K562 (cell line): ENCODE measurements around the gene TRPV5. TPM values are rescaled to one million over a fixed set of nuclear protein-coding genes. Genes with fewer than 3 reads are reported as not detected.

Experiments used
- BHLHE40 ChIP-seq: IDR thresholded peaks from 2 replicates; pipeline ENCODE4 v1.6.1; 2011; ENCODE audit warnings: low read length, improper control_type of control experiment
- CEBPG ChIP-seq, 3 experiments: fragments of 200-800 bp in 1 of 3; sonication (Bioruptor generic) in 1 of 3; sonication (generic) in 1 of 3; formaldehyde crosslinking in 1 of 3; IDR thresholded peaks in 2 of 3; conservative IDR thresholded peaks in 1 of 3; 2 replicates each; pipeline versions ENCODE4 v1.6.1 to v1.8.0; 2016 to 2022; ENCODE audit warnings: missing compliant biosample characterization in 2 of 3, missing genetic modification characterization in 2 of 3, mild to moderate bottlenecking in 1 of 3, missing genetic modification reagents in 1 of 3
- ETV5 ChIP-seq: sonication (generic); formaldehyde crosslinking; IDR thresholded peaks from 2 replicates; pipeline ENCODE4 v1.4.0; 2020; ENCODE audit warnings: low read depth, mild to moderate bottlenecking, missing genetic modification reagents
- FOXA1 ChIP-seq: fragments of 450-650 bp; IDR thresholded peaks from 2 replicates; pipeline ENCODE4 v1.6.1; 2016; ENCODE audit warnings: mild to moderate bottlenecking, borderline replicate concordance
- FOXP1 ChIP-seq: sonication (generic); formaldehyde crosslinking; IDR thresholded peaks from 2 replicates; pipeline ENCODE4 v1.8.0; 2022; ENCODE audit warnings: mild to moderate bottlenecking, missing genetic modification reagents
- GABPB1 ChIP-seq: sonication (generic); formaldehyde crosslinking; IDR thresholded peaks from 2 replicates; pipeline ENCODE4 v1.8.0; 2022; ENCODE audit warnings: mild to moderate bottlenecking, missing genetic modification reagents
- JUND ChIP-seq, 2 experiments: IDR thresholded peaks; 2 replicates in 1 of 2; 3 replicates in 1 of 2; pipeline ENCODE4 v1.6.1; 2011; ENCODE audit warnings: borderline replicate concordance in 2 of 2, low read depth in 2 of 2, low read length in 2 of 2, improper control_type of control experiment in 1 of 2, missing biosample characterization in 1 of 2, missing genetic modification characterization in 1 of 2, missing genetic modification reagents in 1 of 2
- MAFG ChIP-seq: fragments of 450-650 bp; conservative IDR thresholded peaks from 2 replicates; pipeline ENCODE4 v1.6.1; 2016; ENCODE audit warnings: missing genetic modification characterization, missing compliant biosample characterization
- NFIC ChIP-seq: fragments of 450-650 bp; IDR thresholded peaks from 2 replicates; pipeline ENCODE4 v1.6.1; 2017; ENCODE audit warnings: mild to moderate bottlenecking, inconsistent platforms
- PHB ChIP-seq: fragments of 250-450 bp; sonication (Bioruptor Pico); IDR thresholded peaks from 2 replicates; pipeline ENCODE4 v1.5.0; 2021
- PTRF ChIP-seq: fragments of 450-650 bp; IDR thresholded peaks from 2 replicates; pipeline ENCODE4 v1.6.1; 2016; ENCODE audit warnings: mild to moderate bottlenecking, missing genetic modification characterization, missing compliant biosample characterization
- SAP30 ChIP-seq: fragments of 200-600 bp; sonication (generic); IDR thresholded peaks from 2 replicates; pipeline ENCODE4 v1.6.1; 2012; ENCODE audit warnings: borderline replicate concordance, low read depth, mild to moderate bottlenecking, moderate library complexity, low read length, control low read depth, inconsistent platforms; ENCODE audit not compliant: insufficient read depth, poor library complexity, severe bottlenecking
- ZNF239 ChIP-seq: fragments of 250-450 bp; sonication (Bioruptor Pico); IDR thresholded peaks from 2 replicates; pipeline ENCODE4 v1.4.0; 2020; ENCODE audit warnings: mild to moderate bottlenecking
- ZNF507 ChIP-seq: conservative IDR thresholded peaks from 2 replicates; pipeline ENCODE4 v1.6.1; 2017; ENCODE audit warnings: missing genetic modification characterization, missing compliant biosample characterization
- ZNF561 ChIP-seq: fragments of 450-650 bp; formaldehyde crosslinking; conservative IDR thresholded peaks from 2 replicates; pipeline ENCODE4 v1.4.0; 2020; ENCODE audit warnings: mild to moderate bottlenecking, moderate library complexity
- polyA plus RNA-seq, 8 experiments: library from polyadenylated mRNA; depleted of rRNA in 4 of 8; stranded (reverse) in 5 of 8; unstranded in 3 of 8; fragments of >200 nt; fragmentation: Nextera tagmentation in 2 of 8; fragmentation: Illumina TruSeq in 1 of 8; extraction: Ambion mirVana in 2 of 8; extraction: Trizol in 1 of 8; gene quantifications; 2 replicates each; pipeline versions ENCODE4 v1.2.1 to v1.2.3, GENCODE V29; 2011 to 2014; ENCODE audit warnings: inconsistent platforms in 1 of 8, missing spikeins in 1 of 8
- total RNA-seq, 7 experiments: library from RNA; depleted of rRNA in 6 of 7; stranded (reverse); fragments of >200 nt in 6 of 7; fragmentation: Illumina TruSeq in 2 of 7; extraction: Trizol in 2 of 7; gene quantifications; 2 replicates each; pipeline versions ENCODE4 v1.2.1 to v1.2.3, GENCODE V29; 2011 to 2021; ENCODE audit warnings: low replicate concordance in 1 of 7
- TF ChIP-seq, protein P1 (sequence below): fragments of 450-650 bp; formaldehyde crosslinking; IDR thresholded peaks from 2 replicates; pipeline ENCODE4 v1.4.0; 2020; ENCODE audit warnings: mild to moderate bottlenecking
- TF ChIP-seq, protein P2 (sequence below): fragments of 250-450 bp; sonication (Bioruptor Pico); IDR thresholded peaks from 2 replicates; pipeline ENCODE4 v1.5.0; 2020; ENCODE audit warnings: mild to moderate bottlenecking
- TF ChIP-seq, protein P3 (sequence below): sonication (generic); formaldehyde crosslinking; IDR thresholded peaks from 2 replicates; pipeline ENCODE4 v1.8.0; 2022; ENCODE audit warnings: missing genetic modification reagents, mild to moderate bottlenecking, borderline replicate concordance
- TF ChIP-seq, protein P4 (sequence below), 2 experiments: fragments of 250-450 bp in 1 of 2; fragments of 450-650 bp in 1 of 2; sonication (Bioruptor Pico) in 1 of 2; IDR thresholded peaks; 2 replicates each; pipeline versions ENCODE4 v1.6.1 to v1.8.0; 2016 to 2021; ENCODE audit warnings: mild to moderate bottlenecking in 2 of 2, moderate library complexity in 2 of 2, missing compliant biosample characterization in 1 of 2, missing genetic modification characterization in 1 of 2
- TF ChIP-seq, protein P5 (sequence below): fragments of 450-650 bp; conservative IDR thresholded peaks from 2 replicates; pipeline ENCODE4 v1.6.1; 2016; ENCODE audit warnings: missing genetic modification characterization, low read depth, mild to moderate bottlenecking, missing compliant biosample characterization, moderate library complexity

TRPV5 gene
- total and polyA plus RNA-seq, 9 of the 15 experiments (the other 6 are each of a cell fraction or from before 2014, with no cell fraction given), result not detected

DNA sequence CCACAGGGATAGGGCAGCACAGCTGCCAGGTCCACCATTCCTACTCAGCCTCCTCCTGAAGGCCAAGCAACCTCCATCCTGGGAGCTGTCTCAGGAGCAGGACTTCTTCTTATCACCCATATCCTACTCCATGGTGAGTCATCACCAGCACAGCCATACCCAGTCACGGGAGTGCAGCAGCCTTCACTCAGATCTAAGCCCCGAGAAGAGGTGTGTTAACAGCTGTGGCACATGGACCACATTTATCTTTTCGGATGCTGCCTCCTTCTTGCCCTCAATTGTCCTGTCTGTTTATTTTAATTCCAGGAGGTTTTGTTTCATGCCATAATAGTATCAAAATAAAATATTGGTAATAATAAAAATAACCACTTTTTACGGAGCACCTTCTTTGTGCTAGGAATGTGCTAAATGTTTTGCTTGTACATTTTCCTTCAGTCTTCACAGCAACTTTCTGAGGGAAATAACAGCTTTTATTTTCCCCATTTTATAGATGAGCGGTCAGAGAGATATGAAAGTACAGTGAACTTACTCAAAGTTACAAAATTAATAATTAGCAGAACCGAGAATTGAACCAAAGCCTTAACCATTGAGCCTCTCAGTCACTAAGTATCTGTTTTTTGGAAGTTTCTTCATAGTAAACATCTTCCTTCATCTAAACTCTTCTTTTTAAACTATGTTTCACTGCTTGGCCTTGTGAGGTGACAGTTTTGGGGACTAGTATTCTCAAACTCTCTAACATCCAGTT lies 31.1 kb upstream of the TRPV5 start (continued):
- TF ChIP-seq, protein P1, sequence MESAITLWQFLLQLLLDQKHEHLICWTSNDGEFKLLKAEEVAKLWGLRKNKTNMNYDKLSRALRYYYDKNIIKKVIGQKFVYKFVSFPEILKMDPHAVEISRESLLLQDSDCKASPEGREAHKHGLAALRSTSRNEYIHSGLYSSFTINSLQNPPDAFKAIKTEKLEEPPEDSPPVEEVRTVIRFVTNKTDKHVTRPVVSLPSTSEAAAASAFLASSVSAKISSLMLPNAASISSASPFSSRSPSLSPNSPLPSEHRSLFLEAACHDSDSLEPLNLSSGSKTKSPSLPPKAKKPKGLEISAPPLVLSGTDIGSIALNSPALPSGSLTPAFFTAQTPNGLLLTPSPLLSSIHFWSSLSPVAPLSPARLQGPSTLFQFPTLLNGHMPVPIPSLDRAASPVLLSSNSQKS (CRISPR knock-in tag), result no peak
- no peak for TF ChIP-seq PHB (CRISPR knock-in tag)
- peak; percentile 99 for TF ChIP-seq BHLHE40
- TF ChIP-seq MAFG, result no peak
- no peak for TF ChIP-seq GABPB1 (CRISPR knock-in tag)
- TF ChIP-seq, protein P2, sequence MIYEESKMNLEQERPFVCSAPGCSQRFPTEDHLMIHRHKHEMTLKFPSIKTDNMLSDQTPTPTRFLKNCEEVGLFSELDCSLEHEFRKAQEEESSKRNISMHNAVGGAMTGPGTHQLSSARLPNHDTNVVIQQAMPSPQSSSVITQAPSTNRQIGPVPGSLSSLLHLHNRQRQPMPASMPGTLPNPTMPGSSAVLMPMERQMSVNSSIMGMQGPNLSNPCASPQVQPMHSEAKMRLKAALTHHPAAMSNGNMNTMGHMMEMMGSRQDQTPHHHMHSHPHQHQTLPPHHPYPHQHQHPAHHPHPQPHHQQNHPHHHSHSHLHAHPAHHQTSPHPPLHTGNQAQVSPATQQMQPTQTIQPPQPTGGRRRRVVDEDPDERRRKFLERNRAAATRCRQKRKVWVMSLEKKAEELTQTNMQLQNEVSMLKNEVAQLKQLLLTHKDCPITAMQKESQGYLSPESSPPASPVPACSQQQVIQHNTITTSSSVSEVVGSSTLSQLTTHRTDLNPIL, result no peak
- TF ChIP-seq ZNF561 (CRISPR knock-in tag), result no peak
- no peak for TF ChIP-seq SAP30
- TF ChIP-seq, protein P3, sequence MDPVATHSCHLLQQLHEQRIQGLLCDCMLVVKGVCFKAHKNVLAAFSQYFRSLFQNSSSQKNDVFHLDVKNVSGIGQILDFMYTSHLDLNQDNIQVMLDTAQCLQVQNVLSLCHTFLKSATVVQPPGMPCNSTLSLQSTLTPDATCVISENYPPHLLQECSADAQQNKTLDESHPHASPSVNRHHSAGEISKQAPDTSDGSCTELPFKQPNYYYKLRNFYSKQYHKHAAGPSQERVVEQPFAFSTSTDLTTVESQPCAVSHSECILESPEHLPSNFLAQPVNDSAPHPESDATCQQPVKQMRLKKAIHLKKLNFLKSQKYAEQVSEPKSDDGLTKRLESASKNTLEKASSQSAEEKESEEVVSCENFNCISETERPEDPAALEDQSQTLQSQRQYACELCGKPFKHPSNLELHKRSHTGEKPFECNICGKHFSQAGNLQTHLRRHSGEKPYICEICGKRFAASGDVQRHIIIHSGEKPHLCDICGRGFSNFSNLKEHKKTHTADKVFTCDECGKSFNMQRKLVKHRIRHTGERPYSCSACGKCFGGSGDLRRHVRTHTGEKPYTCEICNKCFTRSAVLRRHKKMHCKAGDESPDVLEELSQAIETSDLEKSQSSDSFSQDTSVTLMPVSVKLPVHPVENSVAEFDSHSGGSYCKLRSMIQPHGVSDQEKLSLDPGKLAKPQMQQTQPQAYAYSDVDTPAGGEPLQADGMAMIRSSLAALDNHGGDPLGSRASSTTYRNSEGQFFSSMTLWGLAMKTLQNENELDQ, result no peak
- no peak for TF ChIP-seq PTRF (tag)
- TF ChIP-seq, protein P4, sequence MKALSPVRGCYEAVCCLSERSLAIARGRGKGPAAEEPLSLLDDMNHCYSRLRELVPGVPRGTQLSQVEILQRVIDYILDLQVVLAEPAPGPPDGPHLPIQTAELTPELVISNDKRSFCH (CRISPR knock-in tag; IDR thresholded peaks at IDR 0.05), result no peak
- TF ChIP-seq, protein P4 (tag; IDR thresholded peaks at IDR 0.05), result no peak
- no peak for TF ChIP-seq CEBPG (CRISPR knock-in tag; IDR thresholded peaks at IDR 0.05)
- 0 out of 4 replicates have a peak, but pooled peaks of 1 of the 2 experiments have one; percentile 18 for TF ChIP-seq CEBPG (tag; conservative IDR thresholded peaks at IDR 0.05 in 1 of 2, IDR thresholded peaks at IDR 0.05 in 1 of 2)
- TF ChIP-seq ZNF239 (CRISPR knock-in tag), result no peak
- TF ChIP-seq ZNF507 (tag), result no peak
- no peak; the same call in 1 of the 2 replicates for TF ChIP-seq ETV5 (CRISPR knock-in tag)
- TF ChIP-seq FOXA1, result no peak
- TF ChIP-seq JUND (IDR thresholded peaks at IDR 0.05; ENCODE audit: borderline replicate concordance, low read depth, low read length), result peak; percentile 100
- peak; percentile 100 for TF ChIP-seq JUND (tag; IDR thresholded peaks at IDR 0.05; ENCODE audit: borderline replicate concordance, low read depth, low read length)
- TF ChIP-seq, protein P5, sequence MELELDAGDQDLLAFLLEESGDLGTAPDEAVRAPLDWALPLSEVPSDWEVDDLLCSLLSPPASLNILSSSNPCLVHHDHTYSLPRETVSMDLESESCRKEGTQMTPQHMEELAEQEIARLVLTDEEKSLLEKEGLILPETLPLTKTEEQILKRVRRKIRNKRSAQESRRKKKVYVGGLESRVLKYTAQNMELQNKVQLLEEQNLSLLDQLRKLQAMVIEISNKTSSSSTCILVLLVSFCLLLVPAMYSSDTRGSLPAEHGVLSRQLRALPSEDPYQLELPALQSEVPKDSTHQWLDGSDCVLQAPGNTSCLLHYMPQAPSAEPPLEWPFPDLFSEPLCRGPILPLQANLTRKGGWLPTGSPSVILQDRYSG (tag), result no peak
- TF ChIP-seq FOXP1, result no peak
- peak; percentile 22; the same call in 1 of the 2 replicates for TF ChIP-seq NFIC
